HL-60/S4 treated with retinoic acid at 250 ng/mL for 4 days and 3 days (cell line): Measurements from ENCODE around the gene ANKDD1A.

Source experiments
- in situ Hi-C: fragments of 300-500 bp; cut with MboI; formaldehyde crosslinking; loops from 2 replicates; pipeline ENCODE4 v1.7.0; 2022; ENCODE audit warnings: low sequenced_read_pairs

Gene ANKDD1A

DNA sequence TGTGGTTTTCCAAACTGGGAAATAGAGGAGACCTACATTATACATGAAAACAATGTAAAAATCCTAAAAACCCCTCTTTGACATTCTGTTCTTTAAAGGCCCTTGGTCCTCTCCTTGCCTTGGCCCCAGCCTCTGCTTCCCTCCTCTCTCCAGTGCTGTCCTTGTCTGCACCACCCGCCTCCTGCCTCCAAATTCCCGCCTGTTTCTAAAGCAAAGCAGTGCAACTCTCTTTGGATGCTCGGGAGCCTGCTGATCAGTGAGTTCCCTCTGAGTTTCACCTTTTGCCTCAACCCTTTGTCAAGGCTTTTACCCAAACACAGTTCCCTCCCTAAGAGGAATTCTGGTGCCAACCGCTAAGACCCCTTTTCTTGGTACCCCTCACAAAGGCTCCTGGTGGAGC is 8.0 kb downstream of the ANKDD1A start:
- in situ Hi-C loops, result no loop called here

DNA sequence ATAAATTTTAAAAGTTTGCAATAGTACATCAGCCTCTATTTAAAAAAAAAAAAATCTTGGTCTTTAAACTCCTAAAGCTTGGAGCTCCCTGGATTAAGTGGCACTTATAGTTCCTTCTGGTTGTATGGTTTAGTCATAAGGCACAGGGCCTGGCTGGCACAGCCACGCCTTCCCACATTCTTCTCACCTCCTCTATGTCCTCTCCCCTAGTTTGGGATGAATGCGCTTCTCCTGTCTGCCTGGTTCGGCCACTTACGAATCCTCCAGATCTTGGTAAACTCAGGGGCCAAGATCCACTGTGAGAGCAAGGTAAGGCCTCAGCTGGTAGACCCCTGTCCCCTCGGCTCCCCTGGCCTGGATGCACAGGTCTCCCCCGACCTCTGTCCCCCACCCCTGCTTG is 10.0 kb downstream of the ANKDD1A start:
- in situ Hi-C loops, result no loop called here

DNA sequence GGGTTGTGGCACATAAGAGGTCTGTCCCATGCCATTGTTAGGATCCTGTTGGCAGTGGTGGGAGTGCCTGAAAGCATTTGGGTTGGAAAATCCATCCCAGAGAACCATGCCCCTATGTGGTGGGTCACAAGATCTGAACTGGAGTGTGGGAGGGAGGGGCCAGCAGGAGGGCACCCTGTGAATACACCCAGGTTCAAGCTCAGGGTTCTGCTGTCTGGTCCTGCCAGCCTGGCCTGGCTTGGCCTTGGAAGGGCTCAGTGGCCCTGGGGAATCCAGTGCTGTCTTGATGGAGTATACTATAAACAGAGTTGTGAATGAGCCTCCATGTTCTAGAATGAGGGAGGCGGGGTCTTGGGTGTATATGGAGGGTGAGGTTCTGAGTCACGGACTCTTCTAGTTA is 11.8 kb downstream of the ANKDD1A start:
- in situ Hi-C loops, result no loop called here

DNA sequence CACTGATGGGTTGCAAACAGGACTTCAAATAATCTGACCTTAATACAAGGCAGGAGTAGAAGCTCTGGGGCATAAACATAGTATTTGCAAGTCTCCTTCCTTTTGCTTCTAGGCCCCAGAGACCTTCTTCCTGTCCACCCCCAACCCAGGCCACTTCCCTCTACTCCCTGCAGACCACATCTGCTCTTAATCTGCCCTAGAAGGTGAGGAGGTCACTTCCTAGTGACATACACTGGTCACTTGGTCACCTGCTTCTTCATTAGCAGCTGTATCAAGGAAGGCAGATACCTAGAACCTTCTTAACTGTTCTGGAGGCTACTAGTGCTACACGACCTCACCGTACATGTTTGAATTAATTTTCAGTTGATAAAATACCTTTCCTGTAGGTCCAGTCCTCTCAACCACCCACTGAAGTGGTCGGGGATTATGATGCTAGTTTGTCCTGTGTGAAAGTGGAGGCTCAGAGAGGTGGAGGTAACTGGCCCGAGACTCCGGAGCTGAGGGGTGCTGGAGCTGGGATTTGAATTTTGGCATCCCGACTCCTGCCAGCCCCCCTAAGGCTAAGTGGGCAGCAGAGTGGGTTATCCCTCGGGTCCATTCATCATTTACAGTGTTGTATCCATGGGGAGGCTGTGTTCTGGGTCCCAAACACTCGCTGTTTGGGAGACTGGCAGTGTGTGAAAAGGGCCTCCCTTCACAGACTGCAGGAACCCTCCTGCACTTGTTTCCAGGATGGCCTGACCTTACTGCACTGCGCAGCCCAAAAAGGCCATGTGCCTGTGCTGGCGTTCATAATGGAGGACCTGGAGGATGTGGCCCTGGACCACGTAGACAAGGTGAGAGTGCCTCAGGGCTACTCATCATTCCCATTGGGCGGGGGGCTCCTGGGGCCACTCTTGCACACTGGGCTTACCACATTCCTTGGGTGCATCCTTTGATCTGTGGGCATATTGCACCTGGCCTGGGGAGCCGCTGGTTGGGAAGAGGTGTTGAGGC is 13.9 kb downstream of the ANKDD1A start:
- in situ Hi-C loops, result no loop called here

DNA sequence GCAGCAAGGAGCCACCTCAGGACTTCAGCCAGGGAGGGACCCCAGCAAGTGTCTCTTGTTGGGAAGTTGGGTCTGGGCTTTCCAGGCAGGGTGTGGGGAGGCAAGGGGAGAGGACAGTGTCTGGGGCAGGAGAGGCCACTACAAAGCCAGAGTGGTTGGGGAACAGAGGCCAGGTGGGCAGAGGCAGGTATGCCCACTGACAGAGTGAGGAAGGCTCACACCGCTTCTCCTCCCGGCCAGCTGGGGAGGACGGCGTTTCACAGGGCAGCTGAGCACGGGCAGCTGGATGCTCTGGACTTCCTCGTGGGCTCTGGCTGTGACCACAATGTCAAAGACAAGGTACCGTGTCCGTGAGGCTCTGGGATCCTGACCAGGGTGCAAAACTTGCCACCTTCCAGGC is 15.0 kb downstream of the ANKDD1A start:
- in situ Hi-C loops, result no loop called here

DNA sequence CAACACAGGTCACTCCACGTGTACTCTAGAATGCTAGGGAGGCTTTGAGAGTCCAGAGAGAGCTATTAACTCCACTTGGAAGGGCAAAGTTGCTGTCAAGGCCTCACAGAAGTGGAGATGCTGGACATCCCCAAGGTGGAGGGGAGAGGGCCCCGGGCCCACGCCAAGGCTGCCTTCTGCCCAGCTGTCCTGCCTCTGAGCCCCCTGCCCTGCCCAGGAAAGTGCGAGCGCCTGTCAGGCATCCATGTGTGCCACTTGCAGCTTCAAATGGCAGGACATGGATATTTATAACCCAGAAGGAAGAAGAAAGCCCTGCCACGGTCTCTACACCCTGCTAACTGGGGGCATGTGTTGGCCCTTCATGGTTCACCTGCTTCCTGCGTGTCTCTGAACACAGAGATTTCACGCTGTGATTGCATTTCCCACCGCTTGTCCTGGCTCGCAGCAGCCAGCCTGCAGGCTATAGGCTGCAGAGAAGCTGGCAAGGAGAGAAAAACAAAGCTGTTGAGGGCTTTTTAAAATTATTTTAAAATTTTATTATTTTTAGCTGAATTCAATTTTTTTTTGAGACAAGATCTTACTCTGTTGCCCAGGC is 17.0 kb downstream of the ANKDD1A start:
- in situ Hi-C loops, result no loop called here

DNA sequence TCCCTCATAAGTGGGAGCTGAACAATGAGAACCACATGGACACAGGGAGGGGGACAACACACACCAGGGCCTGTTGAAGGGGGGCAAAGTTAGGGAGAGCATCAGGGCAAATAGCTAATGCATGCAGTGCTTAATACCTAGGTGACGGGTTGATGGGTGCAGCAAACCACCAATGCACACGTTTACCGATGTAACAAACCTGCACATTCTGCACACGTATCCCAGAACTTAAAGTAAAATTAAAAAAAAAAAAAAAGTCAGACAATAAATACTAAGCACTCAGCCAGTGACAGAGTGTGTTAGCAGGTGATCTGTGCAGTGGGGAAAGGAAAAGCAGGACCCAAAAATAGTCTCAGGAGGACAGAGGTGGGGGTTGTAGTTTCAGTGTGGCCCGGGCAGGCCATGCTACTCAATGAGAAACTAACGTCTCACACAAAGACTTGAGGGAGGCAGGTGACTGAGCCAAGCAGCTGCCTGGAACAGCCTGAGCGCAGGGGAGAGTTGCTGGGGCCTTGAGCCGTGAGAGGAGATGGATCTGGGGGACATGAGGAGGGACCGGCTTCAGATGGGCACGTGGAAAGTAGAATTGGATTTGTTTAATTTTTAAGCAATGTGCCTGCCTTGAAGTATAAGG is 18.4 kb downstream of the ANKDD1A start:
- in situ Hi-C loops, result no loop called here

DNA sequence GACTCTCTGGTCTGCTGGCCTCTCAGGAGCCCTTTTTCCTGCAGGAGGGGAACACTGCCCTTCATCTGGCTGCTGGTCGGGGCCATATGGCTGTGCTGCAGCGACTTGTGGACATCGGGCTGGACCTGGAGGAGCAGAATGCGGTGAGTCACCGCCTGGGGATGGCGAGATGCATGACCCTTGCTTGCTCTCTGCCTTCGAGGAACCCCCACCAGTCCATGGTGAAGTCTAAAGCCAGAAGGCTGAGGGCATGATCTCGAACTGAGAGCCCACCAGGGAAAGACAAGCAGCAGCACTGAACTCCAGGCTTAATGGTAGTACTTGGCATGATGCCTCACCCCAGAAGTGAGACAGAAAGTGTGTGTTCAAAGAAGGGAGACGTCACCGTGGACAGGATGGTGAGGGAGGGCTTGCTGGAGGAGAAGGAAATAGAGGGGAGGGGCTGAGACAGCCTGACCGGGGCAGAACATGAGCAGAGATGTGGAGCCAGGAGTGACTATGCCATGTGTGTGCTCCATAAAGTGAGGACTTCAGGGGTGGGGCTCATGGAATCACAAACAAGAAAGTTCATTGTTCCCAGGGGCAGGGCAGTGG is 19.2 kb downstream of the ANKDD1A start:
- in situ Hi-C loops, result no loop called here

DNA sequence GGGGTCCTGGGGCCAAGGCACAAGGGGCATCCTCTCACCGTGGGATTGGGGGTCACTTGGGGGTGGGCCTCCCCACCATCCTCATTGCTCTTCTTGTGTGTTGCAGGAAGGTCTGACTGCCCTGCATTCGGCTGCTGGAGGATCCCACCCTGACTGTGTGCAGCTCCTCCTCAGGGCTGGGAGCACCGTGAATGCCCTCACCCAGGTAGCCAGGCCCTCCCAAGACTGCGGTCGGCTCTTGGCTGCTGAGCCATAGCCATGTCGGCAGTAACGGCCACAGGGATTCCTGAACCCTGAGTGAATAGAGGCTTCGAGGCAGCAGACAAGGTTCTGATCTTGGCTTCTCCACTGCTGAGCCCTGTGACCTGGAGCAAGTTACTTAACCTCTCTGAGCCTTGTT is 19.7 kb downstream of the ANKDD1A start:
- in situ Hi-C loops, result no loop called here

DNA sequence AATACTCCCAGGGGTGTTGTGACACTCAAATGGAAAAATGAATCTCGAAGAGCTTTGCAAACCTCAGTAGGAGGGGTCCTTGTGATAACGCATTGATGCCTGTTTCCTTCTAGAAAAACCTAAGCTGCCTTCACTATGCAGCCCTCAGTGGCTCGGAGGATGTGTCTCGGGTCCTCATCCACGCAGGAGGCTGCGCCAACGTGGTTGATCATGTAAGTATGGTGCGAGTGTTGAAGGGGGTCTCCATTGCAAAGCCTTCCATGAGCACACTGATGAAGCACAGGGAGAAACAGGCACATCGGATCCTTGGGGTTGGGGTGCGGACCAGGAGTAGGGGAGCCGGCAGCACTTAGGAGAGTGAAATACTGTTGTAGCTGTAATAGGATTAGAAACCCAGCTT is 22.3 kb downstream of the ANKDD1A start:
- in situ Hi-C loops, result no loop called here

DNA sequence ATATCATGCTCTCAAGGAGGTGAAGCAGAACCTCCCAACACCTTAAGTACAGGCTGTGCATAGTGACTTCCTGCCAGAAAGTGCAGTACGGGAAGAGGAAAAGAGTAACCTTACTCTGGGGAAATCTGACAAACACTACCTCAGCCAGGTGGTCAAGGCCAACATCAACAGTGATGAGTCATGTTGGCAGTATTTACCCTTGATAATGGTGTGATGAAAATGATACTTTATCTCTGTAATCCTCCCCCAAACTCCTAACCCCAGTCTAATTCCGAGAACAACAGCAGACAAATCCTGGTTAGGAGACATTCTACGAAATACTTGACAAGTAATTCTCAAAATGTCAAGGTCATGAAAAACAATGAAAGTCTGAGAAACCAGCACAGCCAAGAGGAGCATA is 26.5 kb downstream of the ANKDD1A start:
- in situ Hi-C loops, result no loop called here

DNA sequence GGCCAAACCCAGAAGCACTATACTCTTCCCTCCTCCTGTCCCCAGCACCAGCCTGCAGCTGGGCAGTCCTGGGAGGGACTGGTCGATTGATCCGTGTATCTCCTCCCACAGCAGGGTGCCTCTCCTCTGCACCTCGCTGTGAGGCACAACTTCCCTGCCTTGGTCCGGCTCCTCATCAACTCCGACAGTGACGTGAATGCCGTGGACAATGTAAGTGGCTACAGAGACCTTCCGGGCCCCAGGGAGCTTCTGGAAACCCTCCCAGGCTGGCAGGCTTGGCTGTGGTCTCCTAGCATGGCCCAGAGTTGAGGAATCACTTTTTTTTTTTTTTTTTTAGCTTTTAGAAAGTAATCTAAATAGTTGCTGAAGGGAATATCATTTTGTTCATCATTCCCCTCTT is 30.7 kb downstream of the ANKDD1A start:
- in situ Hi-C loops, result no loop called here

DNA sequence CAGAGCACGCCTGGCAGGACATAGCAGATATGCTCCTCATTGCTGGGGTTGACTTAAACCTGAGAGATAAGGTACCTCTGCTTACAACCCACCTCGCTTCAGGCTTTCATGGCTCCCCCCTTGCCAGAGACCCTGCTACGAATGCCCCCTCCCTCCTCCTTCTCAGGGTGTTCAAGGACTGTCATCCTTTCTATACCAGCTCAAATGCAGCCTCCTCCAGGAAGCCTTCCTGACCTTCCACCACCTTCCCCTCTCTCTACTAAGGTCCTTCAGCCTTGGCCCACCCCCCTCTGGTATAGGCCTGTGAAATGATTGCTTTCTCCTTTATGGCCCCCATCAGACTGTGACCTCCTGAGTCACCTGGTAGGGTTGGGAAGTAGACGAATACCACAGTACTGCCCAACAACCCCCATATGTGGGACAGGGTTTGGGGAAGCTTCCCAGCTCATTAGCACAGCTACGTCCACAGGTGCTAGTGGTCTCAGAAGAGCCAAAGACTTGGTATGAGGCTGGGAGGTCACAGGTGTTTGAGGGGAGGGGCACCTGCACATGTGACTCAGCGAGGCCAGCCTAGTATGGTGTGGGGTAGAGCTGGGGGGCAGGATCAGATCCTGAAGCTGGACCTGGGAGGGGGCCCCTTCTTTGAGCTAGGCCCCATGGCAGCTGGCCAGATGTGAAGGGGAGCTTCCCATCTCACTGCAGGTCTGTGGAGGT is 32.0 kb downstream of the ANKDD1A start:
- in situ Hi-C loops, result no loop called here

DNA sequence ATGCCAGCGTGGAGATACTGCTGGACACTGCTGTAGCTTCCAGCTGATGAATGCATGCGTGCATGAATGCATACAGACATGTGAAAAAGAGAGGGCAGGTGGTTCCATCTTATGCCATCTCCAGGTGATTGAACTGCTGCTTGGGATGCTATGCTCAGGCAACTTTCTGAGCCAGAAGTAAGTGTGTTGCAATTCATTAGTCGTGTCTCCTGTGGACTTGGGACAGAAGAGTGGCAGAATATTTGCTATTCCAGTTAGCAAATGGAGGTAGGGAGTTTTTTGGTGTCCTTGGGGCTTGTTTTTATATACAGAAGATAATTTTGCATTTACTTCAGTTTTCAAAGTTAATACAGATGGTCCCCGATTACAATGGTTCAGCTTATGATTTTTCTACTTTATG is 33.3 kb downstream of the ANKDD1A start:
- in situ Hi-C loops, result no loop called here

DNA sequence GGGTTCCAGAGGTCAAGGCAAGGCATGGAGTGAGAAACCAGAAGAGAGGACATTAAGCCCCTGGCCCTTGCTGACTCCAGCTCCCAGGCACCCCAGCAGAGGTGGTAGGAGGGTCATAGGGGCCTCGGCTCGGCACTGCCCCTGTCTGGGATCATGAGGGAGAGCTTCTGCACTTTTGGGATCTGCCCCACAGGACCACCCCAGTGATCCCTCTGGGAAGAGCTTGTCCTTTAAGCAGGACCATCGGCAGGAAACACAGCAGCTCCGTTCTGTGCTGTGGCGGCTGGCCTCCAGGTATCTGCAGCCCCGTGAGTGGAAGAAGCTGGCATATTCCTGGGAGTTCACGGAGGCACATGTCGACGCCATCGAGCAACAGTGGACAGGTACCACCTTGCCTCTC is 35.5 kb downstream of the ANKDD1A start:
- in situ Hi-C loops, result no loop called here

DNA sequence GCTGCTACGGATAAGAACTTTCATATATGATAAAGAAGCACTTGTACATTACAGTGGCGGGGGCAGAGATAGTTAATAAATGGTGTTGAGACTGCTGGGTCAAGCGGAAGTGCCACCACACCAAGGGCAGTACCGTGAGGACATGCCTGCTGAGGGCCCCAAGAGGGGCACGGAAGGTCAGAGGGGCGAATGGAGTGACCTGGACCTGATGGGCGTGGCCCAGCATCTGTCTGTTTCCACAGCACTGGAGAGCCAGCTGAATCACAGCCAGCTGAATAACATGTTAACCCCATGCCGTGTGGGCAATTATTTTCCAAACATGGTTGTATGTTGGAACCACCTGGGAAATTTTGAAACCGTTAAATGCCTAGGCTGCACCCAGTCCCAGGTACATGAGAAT is 37.2 kb downstream of the ANKDD1A start:
- in situ Hi-C loops, result no loop called here

DNA sequence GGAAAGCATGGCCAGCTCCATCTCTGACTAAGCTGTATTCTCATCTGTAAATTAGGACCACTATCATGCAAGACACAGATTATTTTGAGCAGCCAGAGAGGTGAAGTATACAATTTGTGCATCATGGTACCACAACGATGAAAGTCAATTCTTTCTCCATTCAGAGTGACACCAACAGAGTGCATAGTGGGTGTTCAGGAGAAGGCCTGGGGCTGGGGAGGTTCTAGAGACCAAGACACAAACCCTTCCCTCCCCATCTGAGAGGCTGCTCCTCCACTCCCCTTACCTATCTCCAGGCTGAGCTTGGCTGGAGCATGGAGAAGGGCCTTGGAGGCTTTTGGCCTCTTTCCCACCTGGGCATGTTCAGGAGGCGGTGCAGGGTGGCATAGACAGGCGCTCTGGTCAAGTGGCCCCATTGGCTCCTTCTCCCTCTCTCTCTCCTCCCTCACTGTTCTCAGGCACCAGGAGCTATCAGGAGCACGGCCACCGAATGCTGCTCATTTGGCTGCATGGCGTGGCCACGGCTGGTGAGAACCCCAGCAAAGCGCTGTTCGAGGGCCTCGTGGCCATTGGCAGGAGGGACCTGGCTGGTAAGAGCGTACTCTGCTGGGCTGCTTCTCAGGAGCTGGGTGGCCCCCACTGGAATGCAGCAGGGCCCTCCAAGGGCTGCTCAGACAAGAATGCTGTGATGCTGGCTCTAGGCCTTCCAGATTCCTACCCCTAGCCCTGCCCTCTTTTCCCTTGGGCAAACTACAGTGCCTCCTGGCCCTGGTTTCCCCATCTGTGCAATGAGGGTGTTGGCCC is 37.9 kb downstream of the ANKDD1A start:
- in situ Hi-C loops, result no loop called here

DNA sequence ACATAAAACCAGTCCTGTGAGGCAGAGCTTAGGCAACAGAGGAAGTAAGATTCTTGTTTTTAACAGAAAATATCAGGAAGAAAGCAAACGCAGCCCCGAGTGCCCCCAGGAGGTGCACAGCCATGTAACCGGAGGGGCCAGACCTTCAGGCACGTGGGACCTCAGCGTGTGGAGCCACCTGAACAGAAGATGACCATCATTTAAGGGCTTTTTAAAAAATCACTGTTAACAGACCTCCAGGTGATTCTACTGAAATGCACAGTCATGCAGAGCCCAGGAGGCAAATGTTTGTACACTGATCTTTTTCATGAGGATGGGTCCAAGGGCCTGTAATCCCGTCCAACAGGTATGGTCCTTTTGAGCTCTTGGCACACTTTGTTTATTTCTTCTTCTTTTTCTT is 39.2 kb downstream of the ANKDD1A start:
- in situ Hi-C loops, result no loop called here

DNA sequence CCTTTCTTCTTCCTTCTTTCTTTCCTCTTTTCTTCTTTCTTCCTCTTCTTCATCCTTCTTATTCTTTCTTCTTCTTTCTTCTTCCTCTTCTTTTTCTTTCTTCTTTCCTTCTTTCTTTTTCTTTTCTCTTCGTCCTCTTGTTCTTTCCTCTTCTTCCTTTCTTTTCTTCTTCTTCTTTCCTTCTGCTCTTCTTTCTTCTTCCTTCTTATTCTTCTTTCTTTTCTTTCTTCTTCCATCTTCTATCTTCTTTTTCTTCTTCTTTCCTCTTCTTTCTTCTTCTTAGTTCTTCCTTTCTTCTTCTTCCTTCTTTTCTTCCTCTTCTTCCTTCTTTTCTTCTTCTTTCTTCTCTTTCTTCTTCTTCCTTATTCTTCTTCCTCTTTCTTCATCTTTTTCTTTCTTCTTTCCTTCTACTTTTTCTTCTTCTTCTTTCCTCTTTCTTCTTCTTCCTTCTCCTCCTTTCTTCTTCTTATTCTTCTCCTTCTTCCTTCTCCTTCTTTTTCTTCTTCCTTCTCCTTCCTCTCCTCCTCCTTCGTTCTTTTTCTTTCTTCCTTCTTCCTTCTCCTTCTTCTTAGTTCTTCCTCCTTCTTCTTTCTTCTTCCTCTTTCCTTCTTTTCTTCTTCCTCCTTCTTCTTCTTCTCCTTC is 40.2 kb downstream of the ANKDD1A start:
- in situ Hi-C loops, result no loop called here

DNA sequence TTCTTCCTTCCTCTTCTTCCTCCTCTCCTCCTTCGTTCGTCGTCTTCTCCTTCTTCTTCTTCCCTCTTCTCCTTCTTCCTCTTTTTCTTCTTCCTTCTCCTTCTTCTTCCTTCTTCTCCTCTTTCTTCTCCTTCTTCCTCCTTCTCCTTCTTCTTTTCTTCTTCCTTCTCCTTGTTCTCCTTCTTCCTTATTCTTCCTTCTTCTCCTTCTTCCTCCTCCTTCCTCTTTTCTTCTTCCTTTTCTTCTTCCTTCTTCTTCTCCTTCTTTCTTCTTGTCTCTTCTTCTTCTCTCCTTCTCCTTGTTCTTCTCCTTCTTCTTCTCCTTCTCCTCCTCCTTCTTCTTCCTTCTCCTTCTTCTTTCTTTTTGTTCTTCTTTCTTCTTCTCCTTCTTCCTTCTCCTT is 42.7 kb downstream of the ANKDD1A start:
- in situ Hi-C loops, result no loop called here
